Naive thymus-derived CD4-positive, alpha-beta T cell (primary cell): ENCODE data around the gene CDC6. TPM values are rescaled to one million over a fixed set of nuclear protein-coding genes. Genes with fewer than 3 reads are reported as not detected.

Experiments
- ATAC-seq: fragments of 150-1000 bp; cut with Tn5 transposase; 2 replicates; pipeline ENCODE4 v1.10.0; 2021; ENCODE audit warnings: mild to moderate bottlenecking, moderate library complexity
- CTCF ChIA-PET: fragments of 350-600 bp; sonication (Branson Sonifier 250); formaldehyde crosslinking; loops from one replicate; lab custom pipeline; 2021; ENCODE audit warnings: antibody characterized with exemption; lab: Charles Lee
- POLR2A ChIA-PET: fragments of 350-600 bp; sonication (Branson Sonifier 250); formaldehyde crosslinking; loops from one replicate; lab custom pipeline; 2021; ENCODE audit warnings: antibody characterized with exemption, inconsistent platforms; lab: Charles Lee
- DNase-seq, 9 donors: peaks; one replicate each; pipeline versions ENCODE4 v3.0.0 to v3.0.0-alpha.2; 2020 to 2022; ENCODE audit warnings: mixed read lengths in 1 of 9
- H3K27ac ChIP-seq: one replicate; pipeline ENCODE4 v1.7.0; 2013; ENCODE audit warnings: mild to moderate bottlenecking, low read depth, low read length, moderate library complexity
- H3K27me3 ChIP-seq, 2 donors: one replicate each; pipeline ENCODE4 v1.7.0; 2013; ENCODE audit warnings: low read length in 2 of 2, mild to moderate bottlenecking in 2 of 2, moderate library complexity in 2 of 2; ENCODE audit not compliant: control insufficient read depth in 2 of 2, insufficient read depth in 2 of 2
- H3K36me3 ChIP-seq, 3 experiments: 1 replicate in 2 of 3; 2 replicates in 1 of 3; pipeline ENCODE4 v1.7.0; 2013; ENCODE audit warnings: low read length in 3 of 3, mild to moderate bottlenecking in 3 of 3, moderate library complexity in 1 of 3; ENCODE audit not compliant: insufficient read depth in 3 of 3, control insufficient read depth in 2 of 3
- H3K4me1 ChIP-seq, 2 donors: one replicate each; pipeline ENCODE4 v1.7.0; 2013; ENCODE audit warnings: low read length in 2 of 2, mild to moderate bottlenecking in 2 of 2, moderate library complexity in 1 of 2; ENCODE audit not compliant: control insufficient read depth in 2 of 2, insufficient read depth in 2 of 2
- H3K4me3 ChIP-seq: 2 replicates; pipeline ENCODE4 v1.7.0; 2013; ENCODE audit warnings: mild to moderate bottlenecking, low read length
- H3K9me3 ChIP-seq, 3 experiments: 1 replicate in 2 of 3; 2 replicates in 1 of 3; pipeline ENCODE4 v1.7.0; 2013; ENCODE audit warnings: low read length in 3 of 3; ENCODE audit not compliant: control insufficient read depth in 2 of 3
- H3K27ac Mint-ChIP-seq, 9 donors: one replicate each; pipeline ENCODE4 v1.8.0; 2020 to 2022; ENCODE audit warnings: mixed read lengths in 9 of 9, mild to moderate bottlenecking in 8 of 9, moderate library complexity in 5 of 9, inconsistent platforms in 2 of 9
- H3K27me3 Mint-ChIP-seq, 5 donors: one replicate each; pipeline ENCODE4 v1.8.0; 2021 to 2022; ENCODE audit warnings: mixed read lengths in 5 of 5, mild to moderate bottlenecking in 1 of 5
- H3K36me3 Mint-ChIP-seq, 5 donors: one replicate each; pipeline ENCODE4 v1.8.0; 2020 to 2022; ENCODE audit warnings: mixed read lengths in 5 of 5, mild to moderate bottlenecking in 3 of 5, inconsistent platforms in 1 of 5
- H3K4me1 Mint-ChIP-seq, 7 donors: one replicate each; pipeline ENCODE4 v1.8.0; 2020 to 2022; ENCODE audit warnings: mixed read lengths in 7 of 7, mild to moderate bottlenecking in 3 of 7, inconsistent platforms in 1 of 7
- H3K4me3 Mint-ChIP-seq, 10 donors: one replicate each; pipeline ENCODE4 v1.8.0; 2020 to 2022; ENCODE audit warnings: mild to moderate bottlenecking in 10 of 10, mixed read lengths in 10 of 10, moderate library complexity in 6 of 10, inconsistent platforms in 2 of 10
- H3K9me3 Mint-ChIP-seq, 11 donors: one replicate each; pipeline ENCODE4 v1.8.0; 2020 to 2022; ENCODE audit warnings: mixed read lengths in 11 of 11, mild to moderate bottlenecking in 4 of 11, inconsistent platforms in 1 of 11, moderate library complexity in 1 of 11
- intact Hi-C, 2 donors: fragments of 100-400 bp; cut with micrococcal nuclease; formaldehyde crosslinking; loops; one replicate each; pipeline ENCODE4 v1.15.1; 2023
- polyA plus RNA-seq, 2 donors: library from polyadenylated mRNA; unstranded; fragments of 300-500 nt; fragmentation: Illumina TruSeq; gene quantifications; one replicate each; pipeline ENCODE4 v1.2.3, GENCODE V29; 2021
- total RNA-seq, 6 experiments: library from RNA in 5 of 6; stranded (reverse) in 5 of 6; gene quantifications; 1 replicate in 5 of 6; 2 replicates in 1 of 6; pipeline ENCODE4 v1.2.3 and lab custom pipeline; 2021 to 2026

Gene CDC6
- total and polyA plus RNA-seq, 7 experiments from 2014 or later: 0.09 to 73.6 (median 0.67) TPM

GRCh38 chr17:40248507-40248906 lies 39.2 kb upstream of the CDC6 start:
- H3K27me3 Mint-ChIP-seq: no peaks in the 10 kb centered on the region
- Histone ChIP-seq H3K9me3 (no peaks in the 10 kb centered on the region), H3K36me3 (no peaks in the 10 kb centered on the region), H3K27me3 (no peaks in the 10 kb centered on the region), H3K4me1 (no peaks in the 10 kb centered on the region), H3K4me3 (no peak overlapping the region), H3K27ac (no peak overlapping the region)
- ATAC-seq (no peak), DNase-seq (no peak)
- H3K36me3 Mint-ChIP-seq: peaks cover 0 to 12% (median 2%) of the 10 kb centered on the region in 5 donors
- H3K27ac Mint-ChIP-seq: no peak overlapping the region
- no peak overlapping the region for H3K4me3 Mint-ChIP-seq
- CTCF ChIA-PET: no interaction called here
- peaks cover 2 to 55% (median 44%) of the 10 kb centered on the region in 7 donors for H3K4me1 Mint-ChIP-seq
- intact Hi-C loops: no loop called here
- H3K9me3 Mint-ChIP-seq: no peaks in the 10 kb centered on the region
- POLR2A ChIA-PET: interaction anchor here (0.7 kb wide), 1 partner anchor 388 kb away, joined by 3 read pairs; no protein-coding TSS in a partner anchor

GRCh38 chr17:40251576-40251975 lies 36.1 kb upstream of the CDC6 start:
- Histone ChIP-seq H3K4me3 (no peak overlapping the region), H3K9me3 (no peaks in the 10 kb centered on the region), H3K4me1 (no peaks in the 10 kb centered on the region), H3K36me3 (peaks cover 0 to 8% (median 6%) of the 10 kb centered on the region in 3 experiments), H3K27ac (no peak overlapping the region), H3K27me3 (no peaks in the 10 kb centered on the region)
- Mint-ChIP-seq H3K27me3 (no peaks in the 10 kb centered on the region), H3K9me3 (no peaks in the 10 kb centered on the region), H3K4me1 (peaks cover 0 to 41% (median 34%) of the 10 kb centered on the region in 7 donors), H3K36me3 (peaks cover 0 to 10% (median 6%) of the 10 kb centered on the region in 5 donors), H3K27ac (peak overlapping the region in 1 of 9 donors; percentile 34), H3K4me3 (no peak overlapping the region)
- ATAC-seq (no peak), DNase-seq (no peak)
- ChIA-PET CTCF (interaction anchor here (0.6 to 0.7 kb wide), 2 partner anchors 157 to 205 kb away, joined by 3 read pairs; no protein-coding TSS in a partner anchor), POLR2A (interaction anchor here (0.5 kb wide), 1 partner anchor 26 kb away, joined by 4 read pairs; no protein-coding TSS in a partner anchor)
- intact Hi-C loops: no loop called here

GRCh38 chr17:40253565-40253964 lies 34.1 kb upstream of the CDC6 start:
- CTCF ChIA-PET: no interaction called here
- H3K9me3 ChIP-seq: no peaks in the 10 kb centered on the region
- no peaks in the 10 kb centered on the region for H3K4me1 ChIP-seq
- DNase-seq (no peak), ATAC-seq (no peak)
- no peaks in the 10 kb centered on the region for H3K9me3 Mint-ChIP-seq
- POLR2A ChIA-PET: no interaction called here
- peaks cover 0 to 20% (median 13%) of the 10 kb centered on the region in 5 donors for H3K36me3 Mint-ChIP-seq
- H3K27me3 Mint-ChIP-seq: no peaks in the 10 kb centered on the region
- H3K4me3 Mint-ChIP-seq: no peak overlapping the region
- H3K36me3 ChIP-seq: peaks cover 0 to 26% (median 8%) of the 10 kb centered on the region in 3 experiments
- H3K27me3 ChIP-seq: no peaks in the 10 kb centered on the region
- H3K4me3 ChIP-seq: no peak overlapping the region
- intact Hi-C loops: no loop called here
- peak overlapping the region in 2 of 9 donors; percentile 45 to 46 for H3K27ac Mint-ChIP-seq
- no peak overlapping the region for H3K27ac ChIP-seq
- peaks cover 0 to 33% (median 29%) of the 10 kb centered on the region in 7 donors for H3K4me1 Mint-ChIP-seq

- Mint-ChIP-seq H3K27ac (no peak overlapping the region), H3K4me3 (no peak overlapping the region), H3K36me3 (peaks cover 0 to 40% (median 16%) of the 10 kb centered on the region in 5 donors), H3K27me3 (no peaks in the 10 kb centered on the region), H3K4me1 (peaks cover 0 to 7% (median under 1%) of the 10 kb centered on the region in 7 donors), H3K9me3 (no peaks in the 10 kb centered on the region)
- Histone ChIP-seq H3K4me1 (no peaks in the 10 kb centered on the region), H3K36me3 (peaks cover 0 to 73% (median 21%) of the 10 kb centered on the region in 3 experiments), H3K27me3 (no peaks in the 10 kb centered on the region), H3K4me3 (no peak overlapping the region), H3K9me3 (no peaks in the 10 kb centered on the region), H3K27ac (no peak overlapping the region)
- ChIA-PET POLR2A (no interaction called here), CTCF (interaction anchor here (0.7 kb wide), 1 partner anchor 522 kb away, joined by 4 read pairs; no protein-coding TSS in a partner anchor)
- DNase-seq (no peak), ATAC-seq (no peak)
- intact Hi-C loops: no loop called here
These were observed 28.2 kb upstream of the CDC6 start for GRCh38 chr17:40259505-40259904.

- no peaks in the 10 kb centered on the region for H3K9me3 Mint-ChIP-seq
- POLR2A ChIA-PET: interaction anchor here (0.5 kb wide), 1 partner anchor 23 kb away, joined by 4 read pairs; no protein-coding TSS in a partner anchor
- intact Hi-C loops: no loop called here
- no peaks in the 10 kb centered on the region for H3K4me1 ChIP-seq
- H3K27me3 ChIP-seq: no peaks in the 10 kb centered on the region
- H3K36me3 Mint-ChIP-seq: peaks cover 0 to 40% (median 16%) of the 10 kb centered on the region in 5 donors
- no peaks in the 10 kb centered on the region for H3K9me3 ChIP-seq
- DNase-seq: no peak
- CTCF ChIA-PET: interaction anchor here (0.7 kb wide), 1 partner anchor 14 kb away, joined by 5 read pairs; no protein-coding TSS in a partner anchor
- no peaks in the 10 kb centered on the region for H3K27me3 Mint-ChIP-seq
- no peak for ATAC-seq
- H3K4me1 Mint-ChIP-seq: peaks cover 0 to 7% (median 0%) of the 10 kb centered on the region in 7 donors
- no peak overlapping the region for H3K4me3 ChIP-seq
- H3K27ac Mint-ChIP-seq: peak overlapping the region in 2 of 9 donors; percentile 28 to 43
- H3K36me3 ChIP-seq: peaks cover 8 to 83% (median 28%) of the 10 kb centered on the region in 3 experiments
- H3K27ac ChIP-seq: no peak overlapping the region
- H3K4me3 Mint-ChIP-seq: no peak overlapping the region
These were observed 27.2 kb upstream of the CDC6 start for GRCh38 chr17:40260528-40260927.

GRCh38 chr17:40264458-40265185 lies 23.1 kb upstream of the CDC6 start:
- Histone ChIP-seq H3K36me3 (peaks cover 12 to 73% (median 17%) of the 10 kb centered on the region in 3 experiments), H3K4me3 (no peak overlapping the region), H3K9me3 (no peaks in the 10 kb centered on the region), H3K27me3 (no peaks in the 10 kb centered on the region), H3K27ac (no peak overlapping the region), H3K4me1 (no peaks in the 10 kb centered on the region)
- no peaks in the 10 kb centered on the region for H3K9me3 Mint-ChIP-seq
- intact Hi-C loops: no loop called here
- DNase-seq (no peak), ATAC-seq (no peak)
- H3K27ac Mint-ChIP-seq: peak overlapping the region in 1 of 9 donors; percentile 43
- CTCF ChIA-PET: no interaction called here
- peaks cover 0 to 5% (median 0%) of the 10 kb centered on the region in 7 donors for H3K4me1 Mint-ChIP-seq
- H3K4me3 Mint-ChIP-seq: no peak overlapping the region
- POLR2A ChIA-PET: no interaction called here
- no peaks in the 10 kb centered on the region for H3K27me3 Mint-ChIP-seq
- H3K36me3 Mint-ChIP-seq: peaks cover 0 to 22% (median 8%) of the 10 kb centered on the region in 5 donors
